GM23248 (cell line): ENCODE results near the gene COPS8. TPM values are rescaled to one million over a fixed set of nuclear protein-coding genes. Genes with fewer than 3 reads are reported as not detected.
A peak's percentile ranks its signal among the peaks of the same experiment; 100 is the strongest.

Experiments
- DNase-seq: peaks from one replicate; pipeline ENCODE4 v3.0.0-alpha.2; 2015
- H2AFZ ChIP-seq: fragments of 200-600 bp; sonication (generic); 2 replicates; pipeline ENCODE4 v1.6.1; 2016; ENCODE audit warnings: antibody characterized with exemption
- H3F3A ChIP-seq: fragments of 200-600 bp; sonication (generic); 2 replicates; pipeline ENCODE4 v1.6.1; 2016; ENCODE audit warnings: mild to moderate bottlenecking, antibody characterized with exemption, mixed run types; ENCODE audit not compliant: insufficient read depth
- H3K27ac ChIP-seq: fragments of 200-600 bp; sonication (generic); 2 replicates; pipeline ENCODE4 v1.5.1; 2016; ENCODE audit warnings: mild to moderate bottlenecking
- H3K27me3 ChIP-seq: fragments of 200-600 bp; sonication (generic); replicated peaks from 2 replicates; pipeline ENCODE4 v1.6.1; 2016; ENCODE audit warnings: mild to moderate bottlenecking; ENCODE audit not compliant: insufficient read depth
- H3K36me3 ChIP-seq: fragments of 200-600 bp; sonication (generic); 2 replicates; pipeline ENCODE4 v1.6.1; 2016; ENCODE audit warnings: low read depth, mild to moderate bottlenecking
- H3K4me1 ChIP-seq: fragments of 200-600 bp; sonication (generic); 2 replicates; pipeline ENCODE4 v1.6.1; 2016; ENCODE audit warnings: mild to moderate bottlenecking; ENCODE audit not compliant: insufficient read depth
- H3K4me2 ChIP-seq: fragments of 200-600 bp; sonication (generic); one replicate; pipeline ENCODE4 v1.6.1; 2016; ENCODE audit warnings: mild to moderate bottlenecking; ENCODE audit not compliant: unreplicated experiment
- H3K4me3 ChIP-seq: fragments of 200-600 bp; sonication (generic); 2 replicates; pipeline ENCODE4 v1.5.1; 2016; ENCODE audit warnings: mild to moderate bottlenecking
- H3K79me2 ChIP-seq: fragments of 200-600 bp; sonication (generic); 2 replicates; pipeline ENCODE4 v1.6.1; 2016; ENCODE audit warnings: mild to moderate bottlenecking; ENCODE audit not compliant: insufficient read depth
- H3K9ac ChIP-seq: fragments of 200-600 bp; sonication (generic); 2 replicates; pipeline ENCODE4 v1.6.1; 2016; ENCODE audit warnings: mild to moderate bottlenecking
- H3K9me2 ChIP-seq: fragments of 200-600 bp; sonication (generic); 2 replicates; pipeline ENCODE4 v1.6.1; 2016; ENCODE audit warnings: mixed run types, mild to moderate bottlenecking, moderate library complexity; ENCODE audit not compliant: insufficient read depth
- H3K9me3 ChIP-seq: fragments of 200-600 bp; sonication (generic); one replicate; pipeline ENCODE4 v1.6.1; 2017; ENCODE audit warnings: low read depth
- H4K20me1 ChIP-seq: fragments of 200-600 bp; sonication (generic); 2 replicates; pipeline ENCODE4 v1.6.0; 2016; ENCODE audit not compliant: insufficient read depth
- EZH2 ChIP-seq: fragments of 200-600 bp; sonication (generic); IDR thresholded peaks from 2 replicates; pipeline ENCODE4 v1.6.1; 2018; ENCODE audit warnings: antibody characterized with exemption, mild to moderate bottlenecking; ENCODE audit not compliant: insufficient read depth, poor library complexity, severe bottlenecking
- EZH2phosphoT487 ChIP-seq: fragments of 200-600 bp; sonication (generic); IDR thresholded peaks from 2 replicates; pipeline ENCODE4 v1.6.1; 2018; ENCODE audit warnings: antibody characterized with exemption, moderate library complexity, mild to moderate bottlenecking, low read depth; ENCODE audit not compliant: insufficient read depth
- WGBS, 2 experiments: methylation state at CpG; one replicate each; pipeline ENCODE4 v1.1.6; 2015 to 2017; ENCODE audit warnings: low lambda C conversion rate in 2 of 2, low coverage in 1 of 2; ENCODE audit errors: missing lambda C conversion rate in 2 of 2; 5-methylcytosine and 5-hydroxymethylcytosine counted together
- in situ Hi-C: fragments of 300-500 bp; cut with MboI; formaldehyde crosslinking; loops from 2 replicates; pipeline ENCODE4 v1.15.0; 2020
- polyA plus RNA-seq: library from polyadenylated mRNA; unstranded; fragments of >200 nt; fragmentation: Nextera tagmentation; extraction: Ambion mirVana; gene quantifications from 2 replicates; pipeline ENCODE4 v1.2.1, GENCODE V29; 2016
- total RNA-seq: library from RNA; depleted of rRNA; stranded (reverse); fragments of >200 nt; shearing (Covaris generic); gene quantifications from 2 replicates; pipeline ENCODE4 v1.2.3, GENCODE V29; 2014

COPS8 gene
- total and polyA plus RNA-seq, 2 experiments from 2014 or later = 148 to 164 TPM

DNA sequence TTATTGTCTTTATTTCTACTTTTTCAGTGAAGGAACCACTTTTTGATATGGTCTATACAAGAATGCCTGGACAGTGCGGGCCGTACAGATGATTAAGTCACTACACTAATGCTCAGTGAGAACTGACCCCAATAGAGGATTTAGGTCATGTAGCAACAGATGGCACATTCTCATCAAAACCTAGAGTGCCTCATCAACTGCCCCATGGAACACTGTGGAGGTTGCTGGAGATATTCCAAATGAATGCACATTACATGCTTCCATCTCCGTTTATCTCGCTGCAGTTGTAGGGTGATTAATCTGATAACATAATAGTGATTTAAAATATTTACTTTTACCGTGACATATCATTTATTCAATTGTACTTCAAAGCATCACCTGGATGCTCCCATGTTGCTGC lies 41.8 kb upstream of the COPS8 start:
- 93 to 97% methylated on average over 5 of the region's 5 CpGs for WGBS, 2 experiments
- TF ChIP-seq EZH2 (no peak), EZH2phosphoT487 (no peak)
- no peaks in the 10 kb centered on the region for H3K79me2 ChIP-seq
- H3F3A ChIP-seq = no peaks in the 10 kb centered on the region
- no peaks in the 10 kb centered on the region for H3K27me3 ChIP-seq
- in situ Hi-C loops = loop anchor here (25.0 kb wide), 1 partner anchor 532 kb away; a partner anchor contains a TSS
- no peaks in the 10 kb centered on the region for H3K4me1 ChIP-seq
- no peaks in the 10 kb centered on the region for H3K9me3 ChIP-seq
- no peak overlapping the region for H2AFZ ChIP-seq
- no peak overlapping the region for H3K4me2 ChIP-seq
- no peaks in the 10 kb centered on the region for H3K9me2 ChIP-seq
- no peak overlapping the region for H3K9ac ChIP-seq
- H3K4me3 ChIP-seq = no peak overlapping the region
- H3K36me3 ChIP-seq = no peaks in the 10 kb centered on the region
- H3K27ac ChIP-seq = no peak overlapping the region
- DNase-seq = no peak
- no peaks in the 10 kb centered on the region; the same call in 1 of the 2 replicates for H4K20me1 ChIP-seq

DNA sequence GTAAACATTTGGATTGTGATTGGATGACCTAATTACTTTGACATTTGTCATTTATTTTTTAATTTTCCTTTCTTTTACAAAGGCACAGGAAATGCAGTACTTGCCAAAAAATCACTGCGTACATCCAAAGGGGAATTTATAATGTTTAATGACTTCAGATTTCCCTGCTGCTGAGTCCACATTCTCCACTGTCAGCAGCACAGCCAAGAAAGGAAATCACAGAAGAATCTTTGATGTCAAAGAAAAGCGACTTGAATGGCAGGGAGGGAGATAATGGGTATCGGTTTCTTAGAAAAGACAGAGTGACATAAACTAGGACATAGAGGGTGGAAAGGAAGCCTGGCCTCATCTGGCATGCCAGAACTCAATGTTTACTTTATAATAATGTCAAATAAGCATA lies 41.4 kb upstream of the COPS8 start:
- H3K9ac ChIP-seq = no peak overlapping the region
- no peaks in the 10 kb centered on the region for H3F3A ChIP-seq
- TF ChIP-seq EZH2phosphoT487 (no peak), EZH2 (no peak)
- H3K9me3 ChIP-seq = no peaks in the 10 kb centered on the region
- no peaks in the 10 kb centered on the region for H3K4me1 ChIP-seq
- H2AFZ ChIP-seq = no peak overlapping the region
- H3K9me2 ChIP-seq = no peaks in the 10 kb centered on the region
- no peaks in the 10 kb centered on the region for H3K79me2 ChIP-seq
- H4K20me1 ChIP-seq = no peaks in the 10 kb centered on the region; the same call in 1 of the 2 replicates
- H3K27ac ChIP-seq = no peak overlapping the region
- 24 to 29% methylated on average over 3 of the region's 3 CpGs for WGBS, 2 experiments
- no peak overlapping the region for H3K4me2 ChIP-seq
- H3K27me3 ChIP-seq = no peaks in the 10 kb centered on the region
- no peak overlapping the region for H3K4me3 ChIP-seq
- DNase-seq = no peak
- in situ Hi-C loops = loop anchor here (25.0 kb wide), 1 partner anchor 532 kb away; a partner anchor contains a TSS
- H3K36me3 ChIP-seq = no peaks in the 10 kb centered on the region

DNA sequence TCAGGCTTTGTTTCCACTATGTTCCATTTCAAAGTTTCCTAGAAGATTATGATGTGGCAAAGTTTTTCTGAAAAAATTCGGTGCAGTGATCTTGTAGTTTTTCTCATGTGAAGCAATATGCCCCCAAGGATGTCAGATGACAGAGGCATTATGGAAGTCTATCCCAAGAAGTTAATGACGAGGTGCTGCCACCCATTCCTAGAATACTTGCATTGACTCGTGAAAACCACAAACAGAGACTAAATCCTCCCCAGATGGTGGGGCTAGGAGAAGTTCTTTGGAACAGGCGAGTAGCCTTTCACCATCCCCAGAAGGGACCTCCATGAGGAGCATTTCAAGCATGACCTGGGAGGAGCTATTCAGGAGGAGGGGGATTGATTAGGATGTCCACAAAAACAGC lies 40.2 kb upstream of the COPS8 start:
- H3K9ac ChIP-seq = no peak overlapping the region
- H2AFZ ChIP-seq = no peak overlapping the region
- no peaks in the 10 kb centered on the region for H3F3A ChIP-seq
- H3K4me2 ChIP-seq = no peak overlapping the region
- no peaks in the 10 kb centered on the region for H3K27me3 ChIP-seq
- H3K4me1 ChIP-seq = no peaks in the 10 kb centered on the region
- H3K9me3 ChIP-seq = no peaks in the 10 kb centered on the region
- H3K36me3 ChIP-seq = no peaks in the 10 kb centered on the region
- no peaks in the 10 kb centered on the region for H3K9me2 ChIP-seq
- H3K79me2 ChIP-seq = no peaks in the 10 kb centered on the region
- no peak for TF ChIP-seq EZH2
- H4K20me1 ChIP-seq = no peaks in the 10 kb centered on the region; the same call in 1 of the 2 replicates
- no peak overlapping the region for H3K4me3 ChIP-seq
- 28 to 33% methylated on average over 4 of the region's 4 CpGs for WGBS, 2 experiments
- in situ Hi-C loops = loop anchor here (25.0 kb wide), 1 partner anchor 533 kb away; a partner anchor contains a TSS
- peak; percentile 9 for DNase-seq
- no peak overlapping the region for H3K27ac ChIP-seq

DNA sequence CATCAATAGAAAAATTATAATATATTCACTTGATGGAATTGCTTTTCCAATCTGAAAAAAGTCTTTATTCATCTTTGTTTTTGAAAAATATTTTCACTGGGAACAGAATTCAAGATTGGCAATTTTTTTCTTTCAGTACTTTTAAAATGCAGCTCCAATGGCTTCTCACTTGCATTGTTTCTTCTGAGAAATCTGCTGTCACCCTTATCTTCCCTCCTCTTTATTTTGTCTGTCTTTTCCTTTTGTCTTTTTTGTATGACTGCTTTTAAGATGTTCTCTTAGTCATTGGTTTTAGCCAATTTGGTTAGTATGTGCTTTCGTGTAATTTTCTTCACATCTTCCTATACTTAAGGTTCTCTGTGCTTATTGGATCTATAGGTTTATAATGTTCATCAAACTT lies 37.1 kb upstream of the COPS8 start:
- Histone ChIP-seq H4K20me1 (no peaks in the 10 kb centered on the region; the same call in 1 of the 2 replicates), H3K4me1 (no peaks in the 10 kb centered on the region), H3K9ac (no peak overlapping the region), H3K4me3 (no peak overlapping the region), H3K9me3 (no peaks in the 10 kb centered on the region), H3K27ac (no peak overlapping the region), H3F3A (no peaks in the 10 kb centered on the region), H3K9me2 (no peaks in the 10 kb centered on the region), H3K27me3 (no peaks in the 10 kb centered on the region), H3K36me3 (no peaks in the 10 kb centered on the region), H2AFZ (no peak overlapping the region), H3K4me2 (no peak overlapping the region), H3K79me2 (no peaks in the 10 kb centered on the region)
- DNase-seq = peak; percentile 19
- TF ChIP-seq EZH2 (no peak), EZH2phosphoT487 (no peak)
- 83 to 89% methylated on average over 1 of the region's 1 CpG for WGBS, 2 experiments
- in situ Hi-C loops = loop anchor here (25.0 kb wide), 1 partner anchor 536 kb away; a partner anchor contains a TSS

DNA sequence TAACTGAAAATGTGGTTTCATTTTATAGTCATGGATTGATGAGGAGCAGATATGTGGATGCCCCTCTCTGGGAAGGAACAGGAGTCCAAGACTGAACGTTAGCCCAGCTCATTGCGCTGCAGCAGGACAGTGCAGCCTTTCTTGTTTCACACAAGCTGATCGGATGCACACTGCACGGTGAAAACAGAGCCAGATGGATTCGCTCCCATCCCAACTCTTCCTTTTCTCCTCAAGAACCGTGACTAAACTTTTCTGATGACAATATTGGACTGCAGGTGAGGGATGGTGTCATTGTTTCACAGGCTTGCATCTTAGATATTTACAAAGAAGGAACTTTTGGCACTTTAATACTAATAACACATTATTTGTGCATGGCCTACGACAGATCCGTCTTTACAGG lies 33.8 kb upstream of the COPS8 start:
- Histone ChIP-seq H3K4me3 (no peak overlapping the region), H2AFZ (no peak overlapping the region), H3K9me3 (no peaks in the 10 kb centered on the region), H3K4me2 (no peak overlapping the region), H3K27me3 (0 out of 2 replicates have a peak, but pooled peaks cover 8% of the 10 kb centered on the region), H3K4me1 (no peaks in the 10 kb centered on the region), H3K79me2 (no peaks in the 10 kb centered on the region), H3K9me2 (no peaks in the 10 kb centered on the region), H3K36me3 (no peaks in the 10 kb centered on the region), H3K27ac (no peak overlapping the region), H3K9ac (no peak overlapping the region), H4K20me1 (no peaks in the 10 kb centered on the region), H3F3A (no peaks in the 10 kb centered on the region)
- DNase-seq = no peak
- in situ Hi-C loops = no loop called here
- WGBS, 2 experiments = 75% methylated on average over 8 of the region's 8 CpGs
- TF ChIP-seq EZH2phosphoT487 = no peak
